Measurements from ENCODE around the gene CAMK2D.

GRCh38 chr4:113539408-113539807, 222.1 kb downstream of the CAMK2D start:
- TF ChIP-seq, protein P1, sequence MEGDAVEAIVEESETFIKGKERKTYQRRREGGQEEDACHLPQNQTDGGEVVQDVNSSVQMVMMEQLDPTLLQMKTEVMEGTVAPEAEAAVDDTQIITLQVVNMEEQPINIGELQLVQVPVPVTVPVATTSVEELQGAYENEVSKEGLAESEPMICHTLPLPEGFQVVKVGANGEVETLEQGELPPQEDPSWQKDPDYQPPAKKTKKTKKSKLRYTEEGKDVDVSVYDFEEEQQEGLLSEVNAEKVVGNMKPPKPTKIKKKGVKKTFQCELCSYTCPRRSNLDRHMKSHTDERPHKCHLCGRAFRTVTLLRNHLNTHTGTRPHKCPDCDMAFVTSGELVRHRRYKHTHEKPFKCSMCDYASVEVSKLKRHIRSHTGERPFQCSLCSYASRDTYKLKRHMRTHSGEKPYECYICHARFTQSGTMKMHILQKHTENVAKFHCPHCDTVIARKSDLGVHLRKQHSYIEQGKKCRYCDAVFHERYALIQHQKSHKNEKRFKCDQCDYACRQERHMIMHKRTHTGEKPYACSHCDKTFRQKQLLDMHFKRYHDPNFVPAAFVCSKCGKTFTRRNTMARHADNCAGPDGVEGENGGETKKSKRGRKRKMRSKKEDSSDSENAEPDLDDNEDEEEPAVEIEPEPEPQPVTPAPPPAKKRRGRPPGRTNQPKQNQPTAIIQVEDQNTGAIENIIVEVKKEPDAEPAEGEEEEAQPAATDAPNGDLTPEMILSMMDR (conservative IDR thresholded peaks at IDR 0.05; ENCODE audit: low read depth, low read length), result no peak
- TF ChIP-seq EZH2phosphoT487 (IDR thresholded peaks at IDR 0.05; ENCODE audit: borderline replicate concordance, low read length) (no peak), EZH2 (IDR thresholded peaks at IDR 0.05; ENCODE audit: low read length, unreplicated experiment) (no peak)
